Choroid plexus epithelial cell (primary cell): ENCODE results near the gene ARHGAP5.

Source experiments
- DNase-seq: peaks from one replicate; pipeline ENCODE4 v3.0.0-alpha.2; 2010; ENCODE audit warnings: low read depth
- H3K4me3 ChIP-seq: 2 replicates; pipeline ENCODE4 v1.5.1; 2011; ENCODE audit warnings: low read depth, mild to moderate bottlenecking, control low read depth, low read length, moderate library complexity
- TF ChIP-seq, protein P1 (sequence below): conservative IDR thresholded peaks from 2 replicates; pipeline ENCODE4 v1.5.1; 2011; ENCODE audit warnings: low read depth, mild to moderate bottlenecking, control low read depth, inconsistent platforms, low read length, moderate library complexity

The ARHGAP5 gene

GRCh38 chr14:32142754-32143437 lies 65.8 kb downstream of the ARHGAP5 start:
- no peak overlapping the region for H3K4me3 ChIP-seq
- DNase-seq: no peak
- TF ChIP-seq, protein P1, sequence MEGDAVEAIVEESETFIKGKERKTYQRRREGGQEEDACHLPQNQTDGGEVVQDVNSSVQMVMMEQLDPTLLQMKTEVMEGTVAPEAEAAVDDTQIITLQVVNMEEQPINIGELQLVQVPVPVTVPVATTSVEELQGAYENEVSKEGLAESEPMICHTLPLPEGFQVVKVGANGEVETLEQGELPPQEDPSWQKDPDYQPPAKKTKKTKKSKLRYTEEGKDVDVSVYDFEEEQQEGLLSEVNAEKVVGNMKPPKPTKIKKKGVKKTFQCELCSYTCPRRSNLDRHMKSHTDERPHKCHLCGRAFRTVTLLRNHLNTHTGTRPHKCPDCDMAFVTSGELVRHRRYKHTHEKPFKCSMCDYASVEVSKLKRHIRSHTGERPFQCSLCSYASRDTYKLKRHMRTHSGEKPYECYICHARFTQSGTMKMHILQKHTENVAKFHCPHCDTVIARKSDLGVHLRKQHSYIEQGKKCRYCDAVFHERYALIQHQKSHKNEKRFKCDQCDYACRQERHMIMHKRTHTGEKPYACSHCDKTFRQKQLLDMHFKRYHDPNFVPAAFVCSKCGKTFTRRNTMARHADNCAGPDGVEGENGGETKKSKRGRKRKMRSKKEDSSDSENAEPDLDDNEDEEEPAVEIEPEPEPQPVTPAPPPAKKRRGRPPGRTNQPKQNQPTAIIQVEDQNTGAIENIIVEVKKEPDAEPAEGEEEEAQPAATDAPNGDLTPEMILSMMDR: no peak

DNA sequence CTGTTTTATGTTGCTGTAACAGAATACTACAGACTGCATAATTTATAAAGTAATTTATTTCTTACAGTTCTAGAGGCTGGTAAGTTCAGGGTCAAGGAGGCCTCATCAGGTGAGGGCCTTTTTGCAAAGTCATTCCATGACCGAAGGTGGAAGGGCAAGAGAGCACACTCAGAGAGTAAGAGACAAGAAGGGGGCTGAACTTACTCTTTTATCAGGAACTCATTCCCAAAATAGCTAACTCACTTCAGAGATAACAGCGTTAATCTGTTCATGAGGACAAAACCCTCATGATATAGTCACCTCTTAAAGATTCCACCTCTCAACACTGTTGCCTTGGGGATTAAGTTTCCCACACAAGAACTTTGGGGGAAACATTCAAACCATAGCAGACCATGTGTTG lies 73.3 kb downstream of the ARHGAP5 start:
- TF ChIP-seq, protein P1: no peak
- H3K4me3 ChIP-seq: no peak overlapping the region
- no peak for DNase-seq

DNA sequence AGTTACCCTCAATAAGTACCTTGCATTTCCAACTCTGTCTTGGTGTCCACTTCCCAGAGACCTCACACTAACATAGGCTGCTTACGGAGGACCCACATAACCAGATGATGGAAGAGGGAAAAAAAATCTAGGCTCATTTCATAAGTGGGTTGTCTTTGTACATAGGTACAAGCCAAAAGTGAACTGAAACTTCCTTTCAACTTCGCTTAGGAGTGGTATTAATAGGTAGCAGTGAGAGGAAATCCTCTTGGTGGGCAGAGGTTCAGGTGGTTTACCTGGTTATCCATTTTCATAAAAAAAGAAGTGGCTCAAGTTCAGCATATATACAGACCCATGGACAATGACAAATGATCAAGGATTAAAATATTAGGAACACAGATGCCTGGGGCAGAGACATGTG lies 88.9 kb downstream of the ARHGAP5 start:
- TF ChIP-seq, protein P1: no peak
- H3K4me3 ChIP-seq: no peak overlapping the region
- no peak for DNase-seq

- H3K4me3 ChIP-seq: no peak overlapping the region
- TF ChIP-seq, protein P1: no peak
- no peak for DNase-seq
These were observed 89.8 kb downstream of the ARHGAP5 start for GRCh38 chr14:32166924-32167323.

GRCh38 chr14:32167907-32168306 lies 90.8 kb downstream of the ARHGAP5 start:
- no peak for DNase-seq
- H3K4me3 ChIP-seq: no peak overlapping the region
- TF ChIP-seq, protein P1: no peak

- DNase-seq: no peak
- TF ChIP-seq, protein P1: no peak
- no peak overlapping the region for H3K4me3 ChIP-seq
These were observed 92.1 kb downstream of the ARHGAP5 start for GRCh38 chr14:32169191-32169590.

- TF ChIP-seq, protein P1: no peak
- no peak overlapping the region for H3K4me3 ChIP-seq
- DNase-seq: no peak
These were observed 94.4 kb downstream of the ARHGAP5 start for GRCh38 chr14:32171469-32171868.
